B cell (primary cell): ENCODE data around the gene PIERCE2.

Experiments used
- CTCF ChIP-seq: fragments of 200-600 bp; IDR thresholded peaks from one replicate; pipeline ENCODE4 v1.8.0; 2022; ENCODE audit warnings: antibody characterized with exemption, mild to moderate bottlenecking
- EZH2 ChIP-seq: IDR thresholded peaks from 2 replicates; pipeline ENCODE4 v1.6.1; 2012; ENCODE audit warnings: borderline replicate concordance, low read depth, mild to moderate bottlenecking, moderate library complexity, low read length; ENCODE audit not compliant: insufficient read depth, poor library complexity, severe bottlenecking

GRCh38 chr15:55398243-55398642 is 10.1 kb upstream of the PIERCE2 start:
- TF ChIP-seq EZH2: no peak
- no peak for TF ChIP-seq CTCF
